ENCODE results near the gene CNN2.

CNN2 gene

DNA sequence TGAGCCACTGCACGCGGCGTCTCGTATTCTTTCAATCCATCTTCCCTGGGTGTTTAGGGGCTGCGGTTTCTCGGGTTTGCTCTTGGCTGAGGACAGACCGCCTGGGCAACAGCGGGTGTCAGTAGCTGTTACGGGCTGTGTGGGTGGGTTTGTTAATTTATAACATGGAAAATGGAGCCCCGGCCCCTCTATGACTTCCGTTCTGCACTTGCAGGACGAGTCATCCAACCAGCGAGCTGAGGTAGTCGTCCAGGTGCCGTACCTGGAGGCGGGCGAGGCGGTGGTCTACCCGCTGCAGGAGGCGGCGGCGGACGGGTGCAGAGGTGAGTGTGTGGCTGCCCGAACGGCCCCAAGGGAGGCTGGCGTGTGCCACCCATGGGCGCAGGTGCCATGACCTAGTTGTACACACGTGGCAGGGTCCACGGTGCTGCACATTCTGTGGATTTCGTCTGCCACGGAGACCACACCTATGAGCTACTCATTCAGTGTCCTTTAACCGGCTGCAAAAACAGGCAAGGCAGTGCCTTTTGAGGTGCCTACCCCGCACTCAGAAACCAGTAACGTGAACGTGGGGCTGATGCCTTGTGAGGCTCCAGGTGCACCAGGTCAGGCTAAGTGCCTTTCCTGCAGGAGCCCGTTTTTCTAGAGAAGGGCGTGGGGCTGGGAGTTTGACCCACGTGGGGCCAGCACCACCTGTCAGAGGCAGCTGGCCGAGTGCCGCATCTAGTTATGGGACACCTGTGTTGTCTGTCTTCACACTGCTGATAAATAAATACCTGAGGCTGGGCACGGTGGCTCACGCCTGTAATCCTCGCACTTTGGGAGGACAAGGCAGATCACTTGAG, 57.8 kb downstream of the CNN2 start:
- no peak for DNase-seq (ENCODE audit: low read depth in 1 of 2, low spot score in 1 of 2)
- in situ Hi-C loops (cut with HindIII; ENCODE audit: low pct_unique_long_range_greater_than_20kb, low sequenced_read_pairs), result no loop called here
- TF ChIP-seq JUND (IDR thresholded peaks at IDR 0.05; ENCODE audit: low read depth), result no peak

DNA sequence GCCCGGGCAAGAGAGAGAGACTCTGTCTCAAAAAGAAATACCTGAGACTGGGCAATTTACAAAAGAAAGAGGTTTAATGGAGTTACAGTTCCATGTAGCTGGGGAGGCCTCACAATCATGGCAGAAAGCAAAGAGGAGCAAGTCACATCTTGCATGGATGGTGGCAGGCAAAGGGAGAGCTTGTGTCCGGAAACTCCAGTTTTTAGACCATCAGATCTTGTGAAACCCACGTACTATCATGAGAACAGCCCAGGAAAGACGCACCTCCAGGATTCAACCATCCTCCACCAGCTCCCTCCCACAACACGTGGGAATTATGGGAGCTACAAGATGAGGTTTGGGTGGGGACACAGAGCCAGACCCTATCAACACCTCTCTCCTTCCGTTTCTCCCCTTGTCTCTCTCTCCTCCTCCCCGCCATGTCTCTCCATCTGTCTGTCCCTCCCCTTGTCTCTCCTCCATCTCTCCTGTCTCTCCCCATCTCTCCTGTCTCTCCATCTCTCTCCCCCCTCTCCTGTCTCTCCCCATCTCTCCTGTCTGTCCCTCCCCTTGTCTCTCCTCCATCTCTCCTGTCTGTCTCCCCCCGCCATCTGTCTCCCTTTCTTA, 58.7 kb downstream of the CNN2 start:
- in situ Hi-C loops (cut with HindIII; ENCODE audit: low pct_unique_long_range_greater_than_20kb, low sequenced_read_pairs), result no loop called here
- DNase-seq (ENCODE audit: low read depth in 1 of 2, low spot score in 1 of 2), result no peak
- no peak for TF ChIP-seq JUND (IDR thresholded peaks at IDR 0.05; ENCODE audit: low read depth)

DNA sequence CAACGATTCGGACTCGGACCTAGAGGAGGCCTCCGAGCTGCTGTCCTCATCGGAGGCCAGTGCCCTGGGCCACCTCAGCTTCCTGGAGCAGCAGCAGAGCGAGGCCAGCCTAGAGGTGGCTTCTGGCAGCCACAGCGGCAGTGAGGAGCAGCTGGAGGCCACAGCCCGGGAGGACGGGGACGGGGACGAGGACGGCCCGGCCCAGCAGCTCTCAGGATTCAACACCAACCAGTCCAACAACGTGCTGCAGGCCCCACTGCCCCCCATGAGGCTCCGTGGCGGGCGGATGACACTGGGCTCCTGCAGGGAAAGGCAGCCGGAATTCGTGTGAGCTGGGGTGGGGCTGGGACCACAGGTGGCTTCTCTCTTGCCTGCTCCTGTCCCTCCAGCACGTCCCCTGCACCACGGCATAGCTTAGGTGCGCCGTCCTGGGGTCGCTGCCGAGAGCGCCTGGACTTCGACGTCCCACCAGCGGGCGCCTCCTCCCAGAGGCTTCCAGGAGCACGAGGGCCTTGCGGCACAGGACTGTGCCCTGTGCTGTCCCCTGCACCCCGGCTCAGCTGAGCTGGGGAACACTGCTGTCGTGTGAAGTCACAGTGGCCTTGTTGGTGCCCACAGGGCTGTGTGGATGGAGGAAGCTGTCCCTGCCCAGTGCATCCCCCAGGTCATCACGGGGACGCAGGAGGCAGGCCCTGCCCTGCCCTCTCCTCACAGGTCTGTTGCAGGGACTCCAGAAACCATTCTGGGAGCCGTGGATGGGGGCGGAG, 59.5 kb downstream of the CNN2 start:
- in situ Hi-C loops (cut with HindIII; ENCODE audit: low pct_unique_long_range_greater_than_20kb, low sequenced_read_pairs), result no loop called here
- no peak for DNase-seq (ENCODE audit: low read depth in 1 of 2, low spot score in 1 of 2)
- TF ChIP-seq JUND (IDR thresholded peaks at IDR 0.05; ENCODE audit: low read depth), result no peak

DNA sequence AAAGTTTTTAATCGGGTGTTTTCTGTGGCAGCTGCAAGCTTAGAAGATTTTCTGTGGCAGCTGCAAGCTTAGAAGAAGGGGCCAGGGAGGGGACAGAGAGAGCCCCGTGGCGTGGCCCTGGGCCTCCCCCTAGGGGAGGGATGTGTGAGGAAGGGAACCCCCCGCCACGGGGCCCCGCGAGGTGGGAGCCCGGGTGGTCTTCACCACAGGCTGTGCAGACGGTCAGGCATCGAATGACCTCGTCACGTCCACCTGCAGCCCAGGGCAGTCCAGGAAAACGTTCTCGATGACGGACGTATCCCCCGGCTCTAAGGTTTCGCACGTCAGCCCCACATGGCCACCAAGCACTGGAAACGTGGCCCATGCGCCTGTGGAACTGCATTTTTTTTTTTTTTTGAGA, 60.2 kb downstream of the CNN2 start:
- DNase-seq (ENCODE audit: low read depth in 1 of 2, low spot score in 1 of 2), result no peak
- in situ Hi-C loops (cut with HindIII; ENCODE audit: low pct_unique_long_range_greater_than_20kb, low sequenced_read_pairs), result no loop called here
- no peak for TF ChIP-seq JUND (IDR thresholded peaks at IDR 0.05; ENCODE audit: low read depth)

DNA sequence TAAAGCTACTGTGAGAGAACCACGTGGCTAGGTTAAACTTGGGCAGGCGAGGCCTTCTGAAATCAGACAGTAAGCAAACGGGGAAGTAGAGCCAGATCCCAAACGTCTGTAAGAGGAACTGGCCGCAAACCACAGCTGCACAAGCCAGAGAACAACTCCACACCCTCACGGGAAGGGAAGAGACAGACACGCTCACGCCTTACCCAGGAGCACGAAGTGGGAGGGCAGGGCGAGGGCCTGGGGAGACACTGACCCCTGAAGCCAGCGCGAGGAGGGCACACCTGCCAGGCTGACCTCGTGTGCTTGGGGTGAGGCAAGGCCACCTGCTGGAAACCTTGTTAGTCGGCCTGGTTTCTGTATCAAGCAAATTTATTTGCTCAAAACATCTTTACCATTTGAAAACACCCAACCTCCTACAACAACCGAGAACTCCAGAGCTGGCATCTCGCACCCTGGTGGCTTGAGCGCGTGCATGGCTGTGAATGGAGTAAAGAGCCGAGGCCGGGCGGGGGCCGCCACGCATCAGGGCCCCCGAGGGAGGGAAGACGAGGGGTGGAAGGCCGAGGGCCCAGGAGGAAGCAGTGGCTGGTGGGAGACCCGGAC, 61.5 kb downstream of the CNN2 start:
- in situ Hi-C loops (cut with HindIII; ENCODE audit: low pct_unique_long_range_greater_than_20kb, low sequenced_read_pairs), result no loop called here
- no peak for DNase-seq (ENCODE audit: low read depth in 1 of 2, low spot score in 1 of 2)
- TF ChIP-seq JUND (IDR thresholded peaks at IDR 0.05; ENCODE audit: low read depth), result no peak

DNA sequence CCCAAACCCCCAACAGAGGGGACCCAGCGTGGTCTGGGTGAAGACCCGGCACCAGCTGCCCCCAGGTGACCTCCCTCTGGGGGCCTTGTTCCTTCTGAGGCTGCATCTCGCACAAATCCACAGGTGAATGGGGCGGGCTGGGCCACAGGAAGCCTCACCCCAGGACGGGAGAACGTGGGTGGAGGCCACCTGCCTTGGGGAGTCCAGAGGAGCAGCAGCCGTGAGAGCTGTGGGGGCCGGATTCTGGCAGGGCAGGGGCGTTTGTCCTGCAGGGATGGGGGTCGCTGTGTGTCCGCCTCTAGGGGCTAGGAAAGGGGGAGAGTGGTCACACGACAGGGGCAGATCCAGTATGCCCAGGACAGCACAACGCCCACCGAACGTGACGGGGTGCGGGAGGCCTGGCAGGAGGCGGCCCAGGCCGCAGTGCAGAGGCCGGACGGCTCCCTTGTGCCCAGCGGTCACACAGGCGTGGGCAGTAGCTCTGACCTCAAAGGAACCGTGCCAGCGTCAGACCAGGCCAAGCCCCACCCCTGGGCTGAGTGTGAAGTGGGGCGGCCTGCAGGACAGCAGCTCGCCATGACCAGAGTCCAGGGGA, 62.1 kb downstream of the CNN2 start:
- no peak for DNase-seq (ENCODE audit: low read depth in 1 of 2, low spot score in 1 of 2)
- in situ Hi-C loops (cut with HindIII; ENCODE audit: low pct_unique_long_range_greater_than_20kb, low sequenced_read_pairs), result no loop called here
- TF ChIP-seq JUND (IDR thresholded peaks at IDR 0.05; ENCODE audit: low read depth), result no peak

All from T47D (cell line).